ENCODE results near the gene NCAM1.

GRCh38 chr11:113272281-113272680 is 311.1 kb downstream of the NCAM1 start:
- TF ChIP-seq CTCF (IDR thresholded peaks at IDR 0.05) (no peak), POLR2A (IDR thresholded peaks at IDR 0.05) (no peak)

All from Peyer's patch (tissue), 4 donors.